HG03196 (cell line): Measurements from ENCODE around the gene WNK3.

Experiments used
- ATAC-seq: cut with Tn5 transposase; IDR thresholded peaks from one replicate; pipeline ENCODE4 v1.9.1; 2021; ENCODE audit not compliant: unreplicated experiment

Gene WNK3

DNA sequence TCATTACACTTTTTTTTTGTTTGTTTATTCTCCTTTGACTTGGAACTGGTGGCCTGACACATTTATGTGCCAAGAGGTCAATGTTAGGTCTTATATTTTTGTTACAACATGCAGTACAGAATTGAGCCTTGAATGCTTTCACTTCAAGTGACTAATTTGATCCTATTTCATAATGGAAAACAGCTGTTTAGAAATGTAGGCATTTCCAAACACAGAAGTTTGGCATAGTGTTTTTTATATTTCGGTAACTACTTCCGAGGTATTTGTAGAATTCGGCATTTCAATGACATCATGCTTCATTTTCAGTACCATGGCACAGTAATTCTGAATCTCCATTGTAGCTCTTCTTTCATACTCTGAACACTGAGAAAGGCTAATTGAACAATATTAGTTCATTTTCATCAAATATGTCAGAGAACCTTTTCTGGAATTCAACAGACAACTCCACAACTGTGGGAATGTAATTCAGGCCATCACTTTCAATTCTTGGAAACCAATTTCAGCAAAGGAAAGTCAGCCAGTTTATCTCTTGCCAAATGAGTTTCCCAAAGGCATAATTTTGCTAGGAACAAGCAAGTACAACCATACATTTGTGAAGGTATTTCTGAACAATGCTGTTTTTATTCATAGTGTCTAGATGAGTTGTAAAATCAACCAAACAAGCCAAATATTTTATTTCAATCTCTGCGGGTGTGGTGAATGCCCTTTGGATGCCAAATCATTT is 186.2 kb downstream of the WNK3 start:
- ATAC-seq, result no peak

DNA sequence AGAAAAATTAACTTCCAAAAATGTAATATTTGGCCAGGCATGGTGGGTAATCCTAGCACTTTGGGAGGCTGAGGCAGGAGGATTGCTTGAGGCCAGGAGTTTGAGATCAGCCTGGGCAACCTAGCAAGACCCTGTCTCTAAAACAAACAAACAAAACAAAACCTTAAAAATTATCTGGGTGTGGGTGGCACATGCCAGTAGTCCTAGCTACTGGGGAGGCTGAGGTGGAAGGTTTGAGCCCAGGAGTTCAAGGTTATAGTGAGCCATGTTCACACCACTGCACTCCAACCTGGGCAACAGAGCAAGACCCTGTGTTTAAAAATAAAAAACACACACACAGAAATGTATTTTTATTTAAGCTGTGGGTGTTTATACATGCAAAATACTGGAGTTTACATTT is 186.8 kb downstream of the WNK3 start:
- ATAC-seq, result no peak

DNA sequence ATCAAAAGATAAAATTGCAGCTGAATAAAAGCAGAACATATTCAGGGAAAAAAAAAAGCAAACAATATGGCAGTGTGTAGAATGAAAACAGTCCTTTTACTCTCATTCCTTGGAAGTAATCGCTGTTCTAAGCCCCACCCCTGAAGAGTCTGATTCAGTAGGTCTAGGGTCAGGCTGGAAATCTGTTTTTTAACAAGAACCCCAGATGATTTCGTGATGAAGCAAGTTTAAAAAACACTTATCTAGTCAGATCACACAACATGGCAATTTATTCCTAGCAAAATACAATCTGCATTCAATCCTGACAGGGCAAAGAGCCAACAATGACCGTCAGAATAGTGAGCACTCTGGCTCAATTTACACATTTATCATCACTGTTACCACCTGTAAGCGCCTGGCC is 190.9 kb downstream of the WNK3 start:
- no peak for ATAC-seq

GRCh38 chrX:54157561-54157960 is 200.3 kb downstream of the WNK3 start:
- no peak for ATAC-seq
